HepG2 (cell line): ENCODE results near the gene CEACAM4. TPM values are rescaled to one million over a fixed set of nuclear protein-coding genes. Genes with fewer than 3 reads are reported as not detected.

ENCODE experiments used
- ATAC-seq: fragments of 200-7000 bp; cut with Tn5 transposase; 3 replicates; pipeline ENCODE4 v1.9.1; 2020; ENCODE audit warnings: mild to moderate bottlenecking, moderate library complexity
- BruUV-seq: library from RNA; stranded (reverse); fragments of 400-500 nt; replicated peaks from 2 replicates; lab custom pipeline; 2021; lab: Mats Ljungman, UMichigan
- CTCF ChIA-PET: fragments of 300-600 bp; formaldehyde crosslinking; extraction: SDS; loops from one replicate; lab custom pipeline; 2021; ENCODE audit warnings: low total read pairs, inconsistent platforms, low intra/inter-chr PET ratio; lab: Yijun Ruan, JAX
- POLR2A ChIA-PET: fragments of 350-600 bp; sonication (Branson Sonifier 250); formaldehyde crosslinking; loops from one replicate; lab custom pipeline; 2020; ENCODE audit warnings: antibody characterized with exemption, inconsistent platforms; lab: Yijun Ruan, JAX
- DNase-seq: peaks from one replicate; pipeline ENCODE4 v3.0.0-alpha.2; 2015; ENCODE audit warnings: low spot score
- FAIRE-seq: peaks from 3 replicates; lab custom pipeline; 2011; peaks lifted over from hg19 to GRCh38; lab: Jason Lieb, UNC
- H2AFZ ChIP-seq: one replicate; pipeline ENCODE4 v1.6.1; 2011; ENCODE audit warnings: low read length, inconsistent platforms
- H3K27ac ChIP-seq: fragments of 300-600 bp; 3 replicates; pipeline ENCODE4 v1.8.0; 2011; ENCODE audit warnings: mixed run types, mild to moderate bottlenecking, mixed read lengths, low read length, inconsistent platforms; ENCODE audit not compliant: insufficient read depth; ENCODE audit errors: extremely low read length
- H3K27me3 ChIP-seq, 2 experiments: fragments of 200-600 bp in 1 of 2; 2 replicates in 1 of 2; 3 replicates in 1 of 2; pipeline versions ENCODE4 v1.6.0 to v1.8.0; 2011; ENCODE audit warnings: low read length in 2 of 2, mild to moderate bottlenecking in 2 of 2, moderate library complexity in 2 of 2, inconsistent platforms in 1 of 2; ENCODE audit not compliant: insufficient read depth in 2 of 2, control insufficient read depth in 1 of 2
- H3K36me3 ChIP-seq, 2 experiments: fragments of 200-600 bp in 1 of 2; replicated peaks in 1 of 2; 2 replicates in 1 of 2; 3 replicates in 1 of 2; pipeline versions ENCODE4 v1.5.1 to v1.8.0; 2011; ENCODE audit warnings: low read length in 2 of 2, inconsistent platforms in 1 of 2; ENCODE audit not compliant: insufficient read depth in 2 of 2, control insufficient read depth in 1 of 2
- H3K4me1 ChIP-seq: 2 replicates; pipeline ENCODE4 v1.5.1; 2012; ENCODE audit warnings: low read length, inconsistent platforms; ENCODE audit not compliant: insufficient read depth
- H3K4me2 ChIP-seq: 2 replicates; pipeline ENCODE4 v1.6.0; 2011; ENCODE audit warnings: low read depth, low read length, inconsistent platforms
- H3K4me3 ChIP-seq, 3 experiments: fragments of 200-600 bp in 1 of 3; sonication (generic), shearing (Covaris generic) in 1 of 3; replicated peaks in 1 of 3; 2 replicates each; pipeline ENCODE4 v1.5.1; 2011 to 2016; ENCODE audit warnings: low read length in 3 of 3, inconsistent platforms in 2 of 3, low read depth in 2 of 3, mild to moderate bottlenecking in 2 of 3, control low read depth in 1 of 3, mixed read lengths in 1 of 3; ENCODE audit not compliant: insufficient read depth in 1 of 3
- H3K79me2 ChIP-seq: one replicate; pipeline ENCODE4 v1.6.1; 2011; ENCODE audit warnings: low read length, inconsistent platforms; ENCODE audit not compliant: insufficient read depth
- H3K9ac ChIP-seq: 2 replicates; pipeline ENCODE4 v1.6.0; 2011; ENCODE audit warnings: mild to moderate bottlenecking, low read depth, low read length, inconsistent platforms; ENCODE audit not compliant: insufficient read depth
- H3K9me3 ChIP-seq: 2 replicates; pipeline ENCODE4 v1.5.1; 2012; ENCODE audit warnings: mild to moderate bottlenecking, low read length
- H4K20me1 ChIP-seq: 2 replicates; pipeline ENCODE4 v1.6.0; 2011; ENCODE audit warnings: inconsistent platforms, mild to moderate bottlenecking, low read length, moderate library complexity; ENCODE audit not compliant: insufficient read depth
- CHCHD3 ChIP-seq: sonication (generic); formaldehyde crosslinking; IDR thresholded peaks from 2 replicates; pipeline ENCODE4 v1.8.0; 2022; ENCODE audit warnings: mild to moderate bottlenecking, missing genetic modification reagents, moderate library complexity
- POLR2AphosphoS2 ChIP-seq: IDR thresholded peaks from 2 replicates; pipeline ENCODE4 v1.6.1; 2011; ENCODE audit warnings: low read depth, low read length, improper control_type of control experiment
- SIX4 ChIP-seq: sonication (generic); formaldehyde crosslinking; IDR thresholded peaks from 2 replicates; pipeline ENCODE4 v1.4.0; 2020; ENCODE audit warnings: missing genetic modification reagents
- SMARCE1 ChIP-seq: fragments of 450-650 bp; IDR thresholded peaks from 2 replicates; pipeline ENCODE4 v1.6.1; 2017; ENCODE audit warnings: borderline replicate concordance
- ZNF562 ChIP-seq: sonication (generic); formaldehyde crosslinking; IDR thresholded peaks from 2 replicates; pipeline ENCODE4 v1.8.0; 2022; ENCODE audit warnings: missing genetic modification reagents, borderline replicate concordance
- WGBS: methylation state at CpG from one replicate; pipeline ENCODE4 v1.1.6; 2017; ENCODE audit warnings: low lambda C conversion rate; 5-methylcytosine and 5-hydroxymethylcytosine counted together
- in situ Hi-C: cut with HindIII; loops from 2 replicates; pipeline ENCODE4 v1.10.0; 2017; ENCODE audit warnings: low pct_unique_long_range_greater_than_20kb; ENCODE audit not compliant: extremely low pct_ligation_motif_present
- intact Hi-C: fragments of 100-400 bp; cut with micrococcal nuclease; formaldehyde crosslinking; loops from one replicate; pipeline ENCODE4 v1.10.0; 2022; ENCODE audit not compliant: unreplicated experiment
- polyA plus RNA-seq, 8 experiments: library from polyadenylated mRNA; depleted of rRNA in 3 of 8; stranded (reverse) in 7 of 8; unstranded in 1 of 8; fragments of >200 nt; fragmentation: Illumina TruSeq in 4 of 8; extraction: Trizol in 4 of 8; gene quantifications; 2 replicates each; pipeline versions ENCODE4 v1.2.1 to v1.2.3, GENCODE V29; 2011 to 2016; ENCODE audit warnings: low read depth in 4 of 8, missing spikeins in 1 of 8, mixed read lengths in 1 of 8; ENCODE audit not compliant: insufficient read depth in 1 of 8
- total RNA-seq, 5 experiments: library from RNA; depleted of rRNA; stranded (reverse); fragments of >200 nt; fragmentation: Illumina TruSeq; extraction: Trizol; gene quantifications; 2 replicates each; pipeline ENCODE4 v1.2.3, GENCODE V29; 2016; ENCODE audit warnings: low read depth in 1 of 5
- TF ChIP-seq, protein P1 (sequence below): sonication (generic); formaldehyde crosslinking; IDR thresholded peaks from 2 replicates; pipeline ENCODE4; 2020; ENCODE audit warnings: missing genetic modification reagents, mild to moderate bottlenecking, borderline replicate concordance

CEACAM4 gene
- total and polyA plus RNA-seq, 2 of the 13 experiments (the other 11 are each of a cell fraction or from before 2014, with no cell fraction given), result not detected

DNA sequence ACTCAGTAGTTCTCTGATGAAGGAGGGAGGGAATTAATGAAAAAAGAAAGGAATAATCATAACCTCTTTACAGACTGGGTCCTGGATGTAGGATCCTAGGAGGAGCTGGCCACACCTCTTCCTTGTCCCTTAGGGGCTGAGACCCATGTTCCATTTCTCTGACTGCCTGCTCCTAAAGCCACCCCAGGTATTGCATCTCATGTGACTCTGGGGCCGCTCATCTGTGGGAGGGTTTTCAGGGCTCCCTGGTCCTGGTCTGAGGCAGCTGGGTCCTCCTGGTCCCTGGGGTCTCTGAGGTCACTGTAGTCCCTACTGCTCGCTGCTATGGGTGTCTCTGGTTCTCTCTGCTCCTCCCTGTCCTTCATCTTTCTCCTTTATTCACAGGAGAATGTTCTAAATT is 48.0 kb downstream of the CEACAM4 start:
- H2AFZ ChIP-seq, result no peak overlapping the region
- TF ChIP-seq ZNF562 (CRISPR knock-in tag), result no peak
- TF ChIP-seq, protein P1, sequence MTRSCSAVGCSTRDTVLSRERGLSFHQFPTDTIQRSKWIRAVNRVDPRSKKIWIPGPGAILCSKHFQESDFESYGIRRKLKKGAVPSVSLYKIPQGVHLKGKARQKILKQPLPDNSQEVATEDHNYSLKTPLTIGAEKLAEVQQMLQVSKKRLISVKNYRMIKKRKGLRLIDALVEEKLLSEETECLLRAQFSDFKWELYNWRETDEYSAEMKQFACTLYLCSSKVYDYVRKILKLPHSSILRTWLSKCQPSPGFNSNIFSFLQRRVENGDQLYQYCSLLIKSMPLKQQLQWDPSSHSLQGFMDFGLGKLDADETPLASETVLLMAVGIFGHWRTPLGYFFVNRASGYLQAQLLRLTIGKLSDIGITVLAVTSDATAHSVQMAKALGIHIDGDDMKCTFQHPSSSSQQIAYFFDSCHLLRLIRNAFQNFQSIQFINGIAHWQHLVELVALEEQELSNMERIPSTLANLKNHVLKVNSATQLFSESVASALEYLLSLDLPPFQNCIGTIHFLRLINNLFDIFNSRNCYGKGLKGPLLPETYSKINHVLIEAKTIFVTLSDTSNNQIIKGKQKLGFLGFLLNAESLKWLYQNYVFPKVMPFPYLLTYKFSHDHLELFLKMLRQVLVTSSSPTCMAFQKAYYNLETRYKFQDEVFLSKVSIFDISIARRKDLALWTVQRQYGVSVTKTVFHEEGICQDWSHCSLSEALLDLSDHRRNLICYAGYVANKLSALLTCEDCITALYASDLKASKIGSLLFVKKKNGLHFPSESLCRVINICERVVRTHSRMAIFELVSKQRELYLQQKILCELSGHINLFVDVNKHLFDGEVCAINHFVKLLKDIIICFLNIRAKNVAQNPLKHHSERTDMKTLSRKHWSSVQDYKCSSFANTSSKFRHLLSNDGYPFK (CRISPR knock-in tag), result no peak
- no peak for TF ChIP-seq SMARCE1
- no peak for TF ChIP-seq CHCHD3 (CRISPR knock-in tag)
- no peak for TF ChIP-seq SIX4 (CRISPR knock-in tag)
- TF ChIP-seq POLR2AphosphoS2, result no peak
- TF ChIP-seq, all 625 proteins: peak for 0
- intact Hi-C loops, result no loop called here
- Histone ChIP-seq H4K20me1 (no peaks in the 10 kb centered on the region), H3K4me2 (no peak overlapping the region), H3K79me2 (no peaks in the 10 kb centered on the region), H3K27me3 (0 out of 5 replicates have a peak, but pooled peaks cover 0 to 4% of the 10 kb centered on the region in 2 experiments), H3K4me3 (no peak overlapping the region), H3K9ac (no peak overlapping the region), H3K27ac (no peak overlapping the region), H3K36me3 (no peaks in the 10 kb centered on the region), H3K4me1 (peaks cover 9% of the 10 kb centered on the region; the same call in 1 of the 2 replicates), H3K9me3 (peaks cover 32% of the 10 kb centered on the region)
- no TSS peak for BruUV-seq
- no peak for ATAC-seq
- FAIRE-seq, result no peak
- POLR2A ChIA-PET, result no interaction called here
- no peak for DNase-seq
- in situ Hi-C loops, result no loop called here
- CTCF ChIA-PET, result no interaction called here
- 42% methylated on average over 2 of the region's 2 CpGs for WGBS
